Measurements from ENCODE around the gene CADM1. TPM values are rescaled to one million over a fixed set of nuclear protein-coding genes. Genes with fewer than 3 reads are reported as not detected.

Gene CADM1
- polyA plus RNA-seq, 1 donor (not counting 4 experiments of a cell fraction or from before 2014, with no cell fraction given), result 9.5 TPM

GRCh38 chr11:115287266-115287665 is 216.9 kb downstream of the CADM1 start:
- H3K27me3 ChIP-seq (ENCODE audit: control insufficient read depth, extremely low read depth, insufficient read depth, low read length), result no peaks in the 10 kb centered on the region
- no peak overlapping the region for H3K27ac ChIP-seq (ENCODE audit: control insufficient read depth, insufficient read depth, low read length)
- no peak overlapping the region for H3K4me2 ChIP-seq (ENCODE audit: control insufficient read depth, extremely low read depth, insufficient read depth, low read depth, low read length)
- H3K36me3 ChIP-seq (ENCODE audit: control insufficient read depth in 2 of 2, extremely low read depth in 1 of 2, insufficient read depth in 2 of 2, low read length in 2 of 2), result no peaks in the 10 kb centered on the region
- H4K20me1 ChIP-seq (ENCODE audit: control insufficient read depth, extremely low read depth, insufficient read depth, low read length), result no peaks in the 10 kb centered on the region
- no peaks in the 10 kb centered on the region for H3K9me3 ChIP-seq (ENCODE audit: control insufficient read depth, low read depth, low read length)
- no peak overlapping the region for H3K9ac ChIP-seq (ENCODE audit: control insufficient read depth, extremely low read depth, insufficient read depth, low read length)
- dilution Hi-C loops (cut with MboI; ENCODE audit: extremely low pct_ligation_motif_present, low sequenced_read_pairs), result no loop called here
- no peaks in the 10 kb centered on the region for H3K4me1 ChIP-seq (ENCODE audit: control insufficient read depth, extremely low read depth, insufficient read depth, low read length)
- H3K4me3 ChIP-seq (ENCODE audit: control insufficient read depth in 2 of 3, extremely low read depth in 1 of 3, insufficient read depth in 2 of 3, low read depth in 1 of 3, low read length in 3 of 3), result no peak overlapping the region
- H2AFZ ChIP-seq (ENCODE audit: control insufficient read depth, low read length), result no peak overlapping the region
- H3K79me2 ChIP-seq (ENCODE audit: control insufficient read depth, insufficient read depth, low read length), result no peaks in the 10 kb centered on the region
- no peak for DNase-seq (ENCODE audit: low read depth, low spot score)
- H3K9me1 ChIP-seq (ENCODE audit: control insufficient read depth, extremely low read depth, insufficient read depth, low read length), result no peaks in the 10 kb centered on the region
- no peak for TF ChIP-seq CTCF (optimal IDR thresholded peaks at IDR 0.05 in 1 of 3, IDR thresholded peaks at IDR 0.05 in 1 of 3, conservative IDR thresholded peaks at IDR 0.05 in 1 of 3; ENCODE audit: extremely low read depth in 1 of 3, insufficient read depth in 2 of 3, low read length in 3 of 3)
- TF ChIP-seq EZH2 (IDR thresholded peaks at IDR 0.05; ENCODE audit: low read length), result no peak
- no peak for FAIRE-seq

- Histone ChIP-seq H3K36me3 (ENCODE audit: control insufficient read depth in 2 of 2, extremely low read depth in 1 of 2, insufficient read depth in 2 of 2, low read length in 2 of 2) (no peaks in the 10 kb centered on the region), H3K4me3 (ENCODE audit: control insufficient read depth in 2 of 3, extremely low read depth in 1 of 3, insufficient read depth in 2 of 3, low read depth in 1 of 3, low read length in 3 of 3) (no peak overlapping the region), H3K27me3 (ENCODE audit: control insufficient read depth, extremely low read depth, insufficient read depth, low read length) (no peaks in the 10 kb centered on the region), H3K27ac (ENCODE audit: control insufficient read depth, insufficient read depth, low read length) (no peak overlapping the region), H3K9me1 (ENCODE audit: control insufficient read depth, extremely low read depth, insufficient read depth, low read length) (no peaks in the 10 kb centered on the region), H4K20me1 (ENCODE audit: control insufficient read depth, extremely low read depth, insufficient read depth, low read length) (no peaks in the 10 kb centered on the region), H3K4me2 (ENCODE audit: control insufficient read depth, extremely low read depth, insufficient read depth, low read depth, low read length) (no peak overlapping the region), H2AFZ (ENCODE audit: control insufficient read depth, low read length) (no peak overlapping the region), H3K9me3 (ENCODE audit: control insufficient read depth, low read depth, low read length) (no peaks in the 10 kb centered on the region), H3K4me1 (ENCODE audit: control insufficient read depth, extremely low read depth, insufficient read depth, low read length) (no peaks in the 10 kb centered on the region), H3K9ac (ENCODE audit: control insufficient read depth, extremely low read depth, insufficient read depth, low read length) (no peak overlapping the region), H3K79me2 (ENCODE audit: control insufficient read depth, insufficient read depth, low read length) (no peaks in the 10 kb centered on the region)
- no peak for DNase-seq (ENCODE audit: low read depth, low spot score)
- TF ChIP-seq EZH2 (IDR thresholded peaks at IDR 0.05; ENCODE audit: low read length), result no peak
- TF ChIP-seq CTCF (optimal IDR thresholded peaks at IDR 0.05 in 1 of 3, IDR thresholded peaks at IDR 0.05 in 1 of 3, conservative IDR thresholded peaks at IDR 0.05 in 1 of 3; ENCODE audit: extremely low read depth in 1 of 3, insufficient read depth in 2 of 3, low read length in 3 of 3), result no peak
- dilution Hi-C loops (cut with MboI; ENCODE audit: extremely low pct_ligation_motif_present, low sequenced_read_pairs), result no loop called here
- FAIRE-seq, result no peak
These were observed 217.6 kb downstream of the CADM1 start for GRCh38 chr11:115286614-115287013.

All from keratinocyte (primary cell).